Cardiac fibroblast (primary cell): ENCODE data around the gene THYN1.
"Not testable (repeated sequence)": the region's sequence is repeated elsewhere in the genome, so short reads cannot be mapped to it uniquely, and the experiment has no call there.

Experiments used
- DNase-seq, 2 donors: peaks; one replicate each; pipeline versions ENCODE4 v3.0.0 to v3.0.0-alpha.2; 2010; ENCODE audit warnings: low read depth in 2 of 2
- H3K4me3 ChIP-seq, 2 donors: replicated peaks in 1 of 2; 1 replicate in 1 of 2; 2 replicates in 1 of 2; pipeline ENCODE4 v1.5.1; 2011; ENCODE audit warnings: low read depth in 2 of 2, low read length in 2 of 2, mild to moderate bottlenecking in 2 of 2, moderate library complexity in 1 of 2
- TF ChIP-seq, protein P1 (sequence below): IDR thresholded peaks from one replicate; pipeline ENCODE4 v1.5.1; 2011; ENCODE audit warnings: low read depth, mild to moderate bottlenecking, low read length, inconsistent platforms

Gene THYN1

DNA sequence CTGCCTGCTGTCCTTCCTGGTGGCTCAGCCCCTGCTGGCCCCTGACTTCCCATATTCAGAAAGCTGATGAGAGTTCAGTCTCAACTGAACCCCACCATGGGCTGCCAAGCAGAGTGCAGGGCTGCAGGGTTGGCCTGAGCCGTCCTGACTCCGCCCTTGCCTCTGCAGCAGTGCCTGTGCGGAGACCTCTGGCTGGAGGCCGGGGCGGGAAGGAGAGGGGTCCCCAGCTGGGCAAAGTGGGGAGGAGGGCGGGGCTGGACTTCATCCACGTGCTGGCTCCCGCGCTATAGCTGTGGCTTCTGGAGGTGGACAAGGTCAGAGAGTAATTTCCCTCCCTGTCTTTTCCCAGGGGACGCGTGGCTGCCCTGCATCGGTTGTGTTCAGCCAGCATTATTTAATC, 36.6 kb upstream of the THYN1 start:
- TF ChIP-seq, protein P1, sequence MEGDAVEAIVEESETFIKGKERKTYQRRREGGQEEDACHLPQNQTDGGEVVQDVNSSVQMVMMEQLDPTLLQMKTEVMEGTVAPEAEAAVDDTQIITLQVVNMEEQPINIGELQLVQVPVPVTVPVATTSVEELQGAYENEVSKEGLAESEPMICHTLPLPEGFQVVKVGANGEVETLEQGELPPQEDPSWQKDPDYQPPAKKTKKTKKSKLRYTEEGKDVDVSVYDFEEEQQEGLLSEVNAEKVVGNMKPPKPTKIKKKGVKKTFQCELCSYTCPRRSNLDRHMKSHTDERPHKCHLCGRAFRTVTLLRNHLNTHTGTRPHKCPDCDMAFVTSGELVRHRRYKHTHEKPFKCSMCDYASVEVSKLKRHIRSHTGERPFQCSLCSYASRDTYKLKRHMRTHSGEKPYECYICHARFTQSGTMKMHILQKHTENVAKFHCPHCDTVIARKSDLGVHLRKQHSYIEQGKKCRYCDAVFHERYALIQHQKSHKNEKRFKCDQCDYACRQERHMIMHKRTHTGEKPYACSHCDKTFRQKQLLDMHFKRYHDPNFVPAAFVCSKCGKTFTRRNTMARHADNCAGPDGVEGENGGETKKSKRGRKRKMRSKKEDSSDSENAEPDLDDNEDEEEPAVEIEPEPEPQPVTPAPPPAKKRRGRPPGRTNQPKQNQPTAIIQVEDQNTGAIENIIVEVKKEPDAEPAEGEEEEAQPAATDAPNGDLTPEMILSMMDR: no peak
- no peak for DNase-seq
- H3K4me3 ChIP-seq: no peak overlapping the region

DNA sequence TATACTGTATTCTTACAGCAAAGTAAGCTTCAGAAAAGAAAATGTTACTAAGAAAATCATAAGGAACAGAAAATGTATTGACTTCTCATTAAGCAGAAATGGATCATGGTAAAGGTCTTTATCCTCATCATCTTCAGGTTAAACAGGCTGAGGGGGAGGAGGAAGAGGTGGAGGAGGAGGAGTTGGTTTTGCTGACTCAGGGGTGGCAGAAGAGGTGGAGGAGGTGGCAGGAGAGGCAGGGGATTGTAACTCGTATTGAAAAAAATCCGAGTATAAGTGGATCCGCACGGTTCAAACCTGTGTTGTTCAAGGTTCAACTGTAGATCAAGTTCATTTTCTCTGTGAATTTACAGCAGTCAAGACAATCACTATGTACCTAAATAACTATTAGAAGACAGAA, 36.0 kb upstream of the THYN1 start:
- TF ChIP-seq, protein P1: no peak
- no peak overlapping the region for H3K4me3 ChIP-seq
- no peak for DNase-seq

DNA sequence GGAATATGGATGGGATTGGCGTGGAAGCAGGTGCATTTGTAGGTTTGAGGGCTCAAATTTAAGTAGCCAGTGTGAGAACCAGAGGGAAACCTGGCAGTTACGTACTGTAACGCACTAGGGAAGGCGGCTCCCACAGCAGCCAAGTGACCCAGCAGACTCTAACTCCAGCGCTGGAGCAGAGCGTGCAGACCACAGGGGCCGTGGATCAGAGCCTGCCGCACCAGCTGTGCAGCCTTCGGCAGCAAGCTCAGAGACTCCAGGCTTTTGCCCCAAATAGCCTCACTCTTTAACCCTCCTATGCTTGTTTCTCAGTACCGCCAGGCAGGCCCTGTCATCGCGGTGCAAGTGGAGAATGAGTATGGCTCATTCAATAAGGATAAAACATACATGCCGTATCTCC, 35.3 kb upstream of the THYN1 start:
- H3K4me3 ChIP-seq: no peak overlapping the region
- no peak for DNase-seq
- TF ChIP-seq, protein P1: no peak

DNA sequence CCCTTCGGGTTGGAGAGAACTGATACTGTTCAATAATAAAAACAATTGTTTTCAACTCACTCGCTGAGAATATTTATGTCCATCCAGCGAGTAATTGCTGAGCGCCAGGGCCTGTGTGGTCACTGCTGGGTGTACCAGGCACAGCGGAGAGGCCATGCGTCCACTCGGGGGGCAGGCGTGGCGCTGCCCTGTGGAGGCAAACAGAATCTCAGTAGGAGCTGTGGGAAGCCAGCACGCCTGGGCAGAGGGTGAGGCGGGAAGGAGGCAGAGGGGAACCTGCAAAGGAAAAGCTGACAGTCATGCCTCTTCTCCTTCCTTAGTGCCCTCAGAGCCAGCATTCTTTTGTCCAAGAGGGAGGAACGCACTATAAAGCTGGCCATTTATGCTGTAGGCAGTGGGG, 34.4 kb upstream of the THYN1 start:
- DNase-seq: no peak
- TF ChIP-seq, protein P1: no peak
- no peak overlapping the region for H3K4me3 ChIP-seq

DNA sequence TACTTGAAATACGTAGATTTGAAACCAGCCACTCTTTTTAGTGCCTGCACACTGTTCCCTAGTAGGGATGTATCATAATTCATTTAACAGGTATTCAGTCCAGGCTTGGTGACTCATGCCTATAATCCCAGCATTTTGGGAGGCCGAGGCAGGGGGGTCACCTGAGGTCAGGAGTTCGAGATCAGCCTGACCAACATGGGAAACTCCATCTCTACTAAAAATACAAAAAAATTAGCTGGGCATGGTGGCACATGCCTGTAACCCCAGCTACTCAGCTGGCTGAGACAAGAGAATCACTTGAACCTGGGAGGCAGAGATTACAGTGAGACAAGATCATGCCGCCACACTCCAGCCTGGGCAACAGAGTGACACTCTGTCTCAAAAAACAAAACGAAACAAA, 31.2 kb upstream of the THYN1 start:
- H3K4me3 ChIP-seq, DNase-seq: not testable (repeated sequence)

DNA sequence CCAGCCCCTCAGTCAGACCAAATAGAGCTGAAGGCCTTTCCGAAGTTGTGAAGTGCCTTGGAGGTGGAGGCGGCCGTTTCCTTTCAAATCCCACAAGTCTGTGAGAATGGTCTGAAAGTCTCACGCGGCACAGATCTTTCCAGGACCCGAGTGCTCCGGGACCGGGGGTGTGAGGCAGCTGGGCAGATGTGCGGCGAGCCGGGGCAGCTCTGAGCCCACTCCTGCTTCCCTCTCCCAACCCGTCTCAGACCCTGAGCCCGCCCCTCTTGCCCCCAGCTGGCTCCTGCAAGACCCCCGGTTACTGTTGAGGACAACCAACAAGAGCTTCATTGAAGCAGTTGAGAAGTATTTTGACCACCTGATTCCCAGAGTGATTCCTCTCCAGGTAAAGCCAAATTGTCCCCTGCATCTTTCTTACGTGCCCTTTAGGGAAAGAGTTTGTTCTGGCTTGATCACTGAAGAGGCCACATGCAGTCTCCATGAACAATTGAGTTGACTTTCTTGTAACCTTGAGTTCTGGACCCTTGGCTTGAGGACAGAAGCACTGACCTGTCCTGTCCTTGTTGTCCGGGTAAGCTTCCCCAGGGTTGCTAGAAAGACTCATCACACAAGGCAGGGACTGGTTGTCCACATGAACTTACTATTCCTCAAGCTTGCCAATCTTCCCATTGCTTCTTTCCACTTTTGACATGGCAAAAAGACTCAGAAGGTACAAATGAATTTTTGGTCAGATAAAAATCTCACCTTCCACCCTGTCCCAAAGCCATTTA, 30.5 kb upstream of the THYN1 start:
- no peak for DNase-seq
- TF ChIP-seq, protein P1: no peak
- H3K4me3 ChIP-seq: no peak overlapping the region

DNA sequence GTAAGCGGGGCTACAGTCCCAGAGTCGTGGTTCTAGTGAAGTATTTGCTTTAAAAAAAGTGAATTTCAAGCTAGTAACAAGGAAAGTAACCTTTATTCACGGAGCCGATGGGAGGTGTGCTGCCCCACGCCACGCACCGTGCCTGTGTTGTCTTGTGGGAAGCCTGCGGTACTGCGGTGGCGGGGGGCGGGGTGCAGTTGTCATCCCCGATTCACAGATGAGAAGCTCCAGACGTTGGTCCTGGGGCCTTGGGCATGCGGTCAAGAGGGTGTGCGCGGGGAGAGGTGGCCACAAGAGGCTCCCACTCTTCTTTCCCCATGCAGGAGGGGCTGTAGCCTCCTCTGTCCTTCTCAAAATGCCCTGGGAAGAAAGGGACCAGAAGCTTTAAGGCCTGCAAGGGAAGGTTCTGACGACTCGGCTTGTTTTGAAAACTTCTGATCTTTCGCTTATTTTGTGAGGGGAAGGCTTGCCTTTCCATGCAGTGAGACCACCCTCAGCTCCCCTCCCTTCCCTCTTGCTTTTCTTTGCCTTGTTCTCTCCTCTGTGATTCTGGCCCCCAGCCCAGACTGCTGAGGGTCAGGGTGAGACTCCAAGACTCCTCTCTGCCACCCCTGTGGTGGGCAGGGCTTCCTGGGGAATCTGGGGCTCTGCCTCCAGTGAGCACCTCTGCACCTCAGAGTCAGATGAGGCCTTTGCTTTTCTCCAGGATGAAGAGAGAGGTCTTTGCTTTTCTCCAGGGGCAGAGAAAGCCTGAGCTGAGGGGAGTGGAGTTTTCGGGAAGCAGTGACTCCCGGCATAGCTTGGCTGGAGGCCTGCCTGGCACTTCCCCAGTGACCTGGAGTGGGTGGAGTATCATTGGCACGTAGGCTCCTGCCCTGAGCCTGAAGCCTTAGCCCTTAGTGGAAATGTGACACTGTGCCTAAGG, 29.2 kb upstream of the THYN1 start:
- TF ChIP-seq, protein P1: no peak
- DNase-seq: peak in 1 of 2 donors; percentile 11
- H3K4me3 ChIP-seq: no peak overlapping the region

DNA sequence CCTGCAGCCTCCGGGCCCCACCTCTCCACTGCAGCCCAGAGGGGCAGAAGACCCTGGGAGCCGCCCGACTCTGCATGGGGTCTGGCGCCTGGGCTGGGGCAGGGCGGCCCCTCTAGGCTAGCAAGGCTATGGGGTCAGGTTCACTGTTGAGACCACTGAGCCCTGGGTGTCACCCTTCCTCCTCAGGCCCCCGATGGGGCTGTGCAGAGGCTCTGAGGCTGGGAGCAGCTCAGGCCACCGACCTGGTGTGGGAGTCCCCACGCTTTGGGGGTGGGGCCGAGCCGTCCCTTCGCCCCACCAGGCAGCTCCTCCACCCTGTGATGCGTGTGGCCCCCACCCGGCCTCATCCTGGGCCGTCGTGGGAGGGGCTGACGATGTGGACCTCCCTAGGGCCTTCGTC, 28.5 kb upstream of the THYN1 start:
- DNase-seq, H3K4me3 ChIP-seq: not testable (repeated sequence)
